EH (cell line): ENCODE data around the gene SLC17A9.
A peak's percentile ranks its signal among the peaks of the same experiment; 100 is the strongest.

Experiments
- DNase-seq: peaks from one replicate; pipeline ENCODE4 v3.0.0-alpha.2; 2015; ENCODE audit warnings: low read depth

The SLC17A9 gene, protein sequence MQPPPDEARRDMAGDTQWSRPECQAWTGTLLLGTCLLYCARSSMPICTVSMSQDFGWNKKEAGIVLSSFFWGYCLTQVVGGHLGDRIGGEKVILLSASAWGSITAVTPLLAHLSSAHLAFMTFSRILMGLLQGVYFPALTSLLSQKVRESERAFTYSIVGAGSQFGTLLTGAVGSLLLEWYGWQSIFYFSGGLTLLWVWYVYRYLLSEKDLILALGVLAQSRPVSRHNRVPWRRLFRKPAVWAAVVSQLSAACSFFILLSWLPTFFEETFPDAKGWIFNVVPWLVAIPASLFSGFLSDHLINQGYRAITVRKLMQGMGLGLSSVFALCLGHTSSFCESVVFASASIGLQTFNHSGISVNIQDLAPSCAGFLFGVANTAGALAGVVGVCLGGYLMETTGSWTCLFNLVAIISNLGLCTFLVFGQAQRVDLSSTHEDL

DNA sequence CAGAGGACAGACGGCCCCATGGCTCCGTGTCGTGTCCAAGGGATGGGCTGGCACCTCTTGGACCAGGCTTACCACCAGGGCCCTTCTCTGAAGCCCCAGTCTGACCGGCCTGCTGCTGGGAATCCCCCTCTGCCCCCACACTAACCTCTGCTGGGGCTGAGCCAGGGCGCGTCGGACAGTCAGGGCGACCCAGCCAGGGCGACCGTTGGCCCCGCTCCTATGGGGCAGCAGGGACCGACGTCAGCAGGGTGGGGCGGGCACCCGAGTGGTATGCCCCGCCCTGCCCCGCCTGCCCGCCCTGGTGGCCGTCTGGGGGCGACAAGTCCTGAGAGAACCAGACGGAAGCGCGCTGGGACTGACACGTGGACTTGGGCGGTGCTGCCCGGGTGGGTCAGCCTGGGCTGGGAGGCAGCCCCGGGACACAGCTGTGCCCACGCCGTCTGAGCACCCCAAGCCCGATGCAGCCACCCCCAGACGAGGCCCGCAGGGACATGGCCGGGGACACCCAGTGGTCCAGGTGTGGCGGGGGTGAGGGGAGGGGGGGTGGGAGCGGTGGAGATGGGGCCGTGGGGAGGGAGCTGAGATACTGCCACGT, at the start of gene SLC17A9:
Gene SLC17A9, plus strand, starts transcription at position 337 of the 595 bp plus-strand sequence. Its CDS starts 122 bp downstream, at position 459.
- peak; percentile 89 for DNase-seq

DNA sequence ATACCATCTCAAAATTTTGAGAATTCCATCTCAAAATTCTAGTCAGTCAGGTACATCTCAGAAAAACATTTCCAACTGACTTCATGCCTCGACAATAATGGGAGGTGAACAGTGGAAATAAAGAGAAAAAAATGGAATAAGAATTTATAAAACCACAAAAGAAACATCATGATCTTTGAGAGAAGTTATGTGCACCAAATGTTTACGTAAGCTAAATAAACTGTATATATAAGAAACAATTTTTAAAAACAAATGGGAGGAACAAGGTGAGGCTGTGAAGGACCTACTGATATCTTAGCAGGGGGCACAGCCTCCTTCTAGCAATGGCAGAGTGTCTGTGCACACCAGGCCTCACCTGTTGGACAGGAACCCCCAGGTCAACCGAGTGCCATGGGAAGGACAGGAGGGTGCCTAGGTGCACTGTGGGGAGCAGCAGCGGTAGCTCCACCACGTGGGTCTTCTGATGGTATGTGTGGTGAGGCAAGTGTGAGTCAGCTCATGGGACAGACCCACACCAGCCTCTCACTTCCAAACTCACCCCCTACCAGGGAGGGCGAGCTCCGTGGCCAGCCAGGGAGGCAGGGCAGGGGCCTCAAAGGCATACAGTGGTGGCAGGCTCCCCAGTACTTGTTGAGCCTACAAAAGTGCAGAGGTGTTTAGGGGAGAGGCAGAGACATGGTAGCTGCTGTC, 49.4 kb upstream of the SLC17A9 start:
- DNase-seq, result peak; percentile 35

DNA sequence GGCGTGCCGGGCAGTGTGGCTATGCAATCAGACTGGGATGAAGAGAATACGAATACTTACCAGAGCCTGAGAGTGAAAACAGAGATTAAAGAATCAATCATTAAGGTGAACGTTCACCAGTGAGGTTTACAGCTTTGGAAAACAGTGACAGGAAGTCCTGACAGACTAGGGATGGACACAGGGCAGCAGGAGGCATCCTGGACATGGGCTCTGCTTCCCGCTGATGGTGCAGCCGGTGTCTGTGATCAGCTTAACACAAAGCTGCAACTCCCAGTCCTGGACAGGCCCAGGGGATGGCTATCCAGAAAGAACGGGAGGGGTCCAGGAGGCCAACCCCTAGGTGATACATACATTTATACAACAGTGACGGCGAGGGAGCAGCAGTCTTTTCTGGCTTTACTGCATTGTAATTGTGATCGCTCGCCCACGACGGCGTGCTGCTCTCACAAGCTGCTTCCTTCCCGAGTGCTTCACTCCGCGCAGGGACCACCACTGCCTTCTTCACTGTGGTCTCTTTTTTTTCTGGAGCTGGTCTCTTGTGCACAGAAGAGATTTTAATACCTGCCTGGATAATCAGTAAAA, 46.9 kb upstream of the SLC17A9 start:
- no peak for DNase-seq

DNA sequence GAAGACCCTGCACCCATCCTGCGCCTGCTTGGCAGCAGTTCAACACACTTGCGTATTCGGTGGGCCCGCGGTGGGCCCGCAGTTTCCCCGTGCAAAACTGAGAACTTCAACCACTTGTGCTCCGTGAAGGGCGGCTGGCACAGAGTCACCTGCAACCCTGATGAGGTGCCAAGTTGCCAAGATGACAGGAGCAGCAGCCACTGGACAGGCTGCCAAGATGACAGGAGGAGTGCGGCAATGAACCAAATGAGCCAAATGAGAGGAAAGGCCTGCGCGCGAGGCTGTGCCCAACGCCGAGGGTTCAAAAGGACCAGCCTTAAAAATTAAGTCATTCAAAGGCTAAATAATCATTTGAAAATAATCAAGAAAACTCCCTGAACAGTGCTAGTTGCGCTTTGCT, 46.3 kb upstream of the SLC17A9 start:
- DNase-seq, result no peak

DNA sequence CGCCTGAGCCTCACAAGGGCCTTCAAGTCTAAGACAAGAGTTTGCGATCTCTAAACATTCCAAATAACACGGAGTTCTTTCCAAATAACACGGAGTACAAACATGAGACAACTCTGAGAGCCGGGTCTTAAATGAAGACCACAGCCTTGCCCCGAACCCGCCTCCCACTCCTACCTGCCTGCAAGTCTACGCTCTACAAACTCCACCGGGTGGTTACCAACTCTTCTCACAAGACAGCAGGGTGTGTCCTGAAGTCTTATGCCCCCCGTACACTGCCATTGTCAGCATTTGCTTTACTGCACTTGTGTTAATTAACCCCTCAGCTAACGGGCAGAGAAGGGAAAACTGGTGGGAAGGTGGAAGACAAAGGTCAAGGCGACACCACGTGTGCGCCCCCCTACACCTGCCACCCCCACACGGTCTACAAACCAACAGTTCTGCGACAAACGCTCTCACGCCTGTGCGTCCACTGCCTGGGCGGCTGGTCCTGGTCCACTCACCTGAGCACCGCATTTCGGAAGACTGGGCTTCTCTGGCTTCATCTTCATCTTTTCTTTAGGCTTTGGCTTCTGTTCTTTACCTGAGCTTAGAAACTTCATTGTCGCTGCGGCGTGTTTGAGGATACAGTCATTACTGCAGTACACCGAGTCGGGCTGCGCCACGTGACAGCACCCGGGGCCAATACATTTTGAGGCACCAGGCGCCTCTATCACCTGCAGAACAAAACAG, 45.7 kb upstream of the SLC17A9 start:
- no peak for DNase-seq

DNA sequence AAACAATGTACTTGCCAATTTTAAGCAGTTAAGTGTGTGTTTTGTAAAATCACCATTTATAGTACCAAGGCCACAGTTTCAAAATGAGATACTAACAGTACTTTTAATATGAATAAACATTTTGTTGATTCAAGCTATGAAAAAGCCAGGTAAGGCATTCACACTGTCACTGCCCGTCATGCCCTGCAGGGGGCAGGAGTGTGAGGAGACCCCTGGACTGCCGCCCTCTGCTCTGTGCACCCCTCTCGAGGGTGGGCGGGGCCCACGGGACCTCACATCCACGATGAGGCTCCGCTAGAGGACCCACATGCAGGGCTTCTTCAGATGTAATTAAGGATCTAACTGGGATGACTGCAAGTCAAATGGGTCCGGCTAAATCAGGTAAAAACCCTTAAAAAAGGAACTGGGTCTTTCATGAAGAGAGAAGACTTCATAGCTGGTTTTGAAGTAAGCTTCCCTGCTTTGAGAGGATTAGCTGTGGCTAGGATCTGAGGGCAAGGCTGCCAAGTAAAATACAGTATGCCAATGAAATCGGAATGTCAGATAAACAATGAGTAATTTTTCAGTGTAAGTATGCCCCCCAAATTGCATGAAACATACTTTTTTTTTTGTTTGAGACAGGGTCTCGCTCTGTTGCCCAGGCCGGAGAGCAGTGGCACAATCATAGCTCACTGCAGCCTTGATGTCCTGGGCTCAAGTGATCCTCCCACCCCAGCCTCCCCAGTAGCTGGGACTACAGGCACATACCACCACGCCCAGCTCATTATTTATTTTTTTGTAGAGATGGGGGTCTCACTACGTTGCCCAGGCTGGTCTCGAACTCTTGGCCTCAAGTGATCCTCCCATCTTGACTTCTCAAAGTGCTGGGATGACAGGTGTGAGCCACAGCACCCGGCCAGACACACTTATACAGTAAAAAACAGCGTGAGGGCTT, 44.9 kb upstream of the SLC17A9 start:
- peak; percentile 45 for DNase-seq

DNA sequence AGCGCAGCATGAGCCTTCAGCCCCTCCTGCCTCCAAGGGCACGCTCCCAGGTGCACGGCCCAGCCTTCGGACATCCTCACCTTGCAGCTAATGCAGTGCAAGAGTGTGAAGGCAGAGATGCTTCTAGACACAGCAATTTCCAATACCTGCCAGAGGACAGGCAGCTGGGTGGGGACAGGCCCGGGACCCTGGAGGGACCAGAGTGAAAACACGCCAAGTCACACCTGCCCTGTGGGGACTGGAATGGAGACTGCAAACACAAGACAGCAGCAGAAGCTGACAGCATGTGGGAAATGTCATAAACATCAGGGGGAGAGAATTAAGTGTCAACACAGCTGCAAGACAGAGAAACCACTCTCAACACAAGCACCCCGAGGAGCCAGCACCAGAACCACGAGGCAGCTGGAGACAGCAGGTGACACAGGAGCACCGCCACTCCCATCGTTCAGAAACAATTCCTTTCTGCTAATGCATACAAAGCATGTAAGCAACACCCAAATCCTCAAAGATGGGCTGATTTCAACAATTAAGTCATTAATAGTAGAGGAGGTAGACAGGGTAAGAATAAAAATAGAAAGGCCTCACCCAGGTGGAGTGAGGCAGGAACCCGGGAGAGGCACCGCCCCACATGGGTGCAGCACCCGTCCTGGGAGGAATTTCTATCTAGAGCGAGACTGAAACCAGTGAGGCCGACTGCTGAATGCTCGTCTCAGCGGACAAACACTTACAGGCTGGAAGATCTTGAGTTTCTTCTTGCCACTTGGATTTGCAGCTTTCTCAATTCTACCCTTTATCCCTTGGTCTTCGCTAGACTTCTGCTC, 43.3 kb upstream of the SLC17A9 start:
- DNase-seq, result no peak

DNA sequence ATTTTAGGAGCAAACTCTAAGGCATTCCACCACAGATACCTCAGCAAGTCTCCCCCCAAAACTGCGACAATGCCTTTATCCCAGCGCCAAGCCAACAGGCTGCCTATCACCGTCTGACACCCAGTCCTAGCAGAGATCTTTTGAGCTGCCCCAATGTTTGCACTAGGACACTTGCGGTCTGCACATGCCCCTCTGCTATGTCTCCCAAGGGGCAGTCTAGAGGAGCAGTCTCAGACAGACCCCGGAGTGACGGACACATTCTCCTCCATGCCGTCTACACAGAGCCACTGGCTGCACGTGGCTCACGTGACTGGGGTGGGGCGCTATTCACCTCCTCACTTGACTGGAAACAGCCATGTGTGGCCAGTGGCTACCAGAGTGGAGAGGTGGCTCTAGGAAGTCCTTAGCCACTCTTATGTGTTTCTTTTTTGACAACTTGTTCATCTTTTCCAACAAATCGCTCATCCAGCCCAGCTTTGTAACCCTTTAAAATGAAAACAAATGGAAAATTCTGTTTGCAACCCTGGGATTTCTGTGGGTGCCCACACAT, 42.2 kb upstream of the SLC17A9 start:
- no peak for DNase-seq

DNA sequence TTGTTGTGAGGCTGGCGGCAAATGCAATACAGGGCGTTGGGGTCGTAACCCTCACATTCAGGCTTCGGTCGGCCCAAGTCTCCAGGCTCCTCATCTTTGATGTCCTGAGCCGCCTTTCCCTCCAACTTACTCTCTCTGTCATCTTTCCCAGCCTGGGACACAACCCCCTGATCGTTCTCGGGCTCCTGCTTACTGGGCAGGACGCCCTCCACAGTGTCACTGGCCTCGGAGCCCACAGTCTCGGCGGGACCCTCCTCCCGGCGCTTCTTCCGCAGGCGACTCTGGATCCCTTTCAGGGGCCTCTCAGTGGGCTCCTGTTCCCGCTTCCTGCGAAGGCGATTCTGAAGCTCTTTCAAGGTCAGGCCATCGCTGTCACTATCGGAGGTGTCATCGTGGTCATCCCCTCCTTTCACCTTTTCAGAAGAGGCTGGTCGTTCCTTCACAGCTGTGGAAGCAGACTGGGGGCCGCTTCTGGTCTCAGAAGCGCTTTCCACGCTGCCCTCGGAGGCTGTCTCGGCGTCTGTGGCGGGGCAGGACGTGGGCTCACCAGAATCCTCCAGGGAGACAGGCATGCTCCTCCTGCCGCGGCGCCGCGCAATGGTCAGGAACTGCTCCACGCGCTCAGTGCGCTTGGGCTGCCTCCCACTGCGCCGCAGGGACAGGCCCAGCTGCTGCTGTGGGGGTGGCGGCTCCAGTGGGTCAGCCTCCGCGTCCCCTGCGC, 41.6 kb upstream of the SLC17A9 start:
- DNase-seq, result no peak

DNA sequence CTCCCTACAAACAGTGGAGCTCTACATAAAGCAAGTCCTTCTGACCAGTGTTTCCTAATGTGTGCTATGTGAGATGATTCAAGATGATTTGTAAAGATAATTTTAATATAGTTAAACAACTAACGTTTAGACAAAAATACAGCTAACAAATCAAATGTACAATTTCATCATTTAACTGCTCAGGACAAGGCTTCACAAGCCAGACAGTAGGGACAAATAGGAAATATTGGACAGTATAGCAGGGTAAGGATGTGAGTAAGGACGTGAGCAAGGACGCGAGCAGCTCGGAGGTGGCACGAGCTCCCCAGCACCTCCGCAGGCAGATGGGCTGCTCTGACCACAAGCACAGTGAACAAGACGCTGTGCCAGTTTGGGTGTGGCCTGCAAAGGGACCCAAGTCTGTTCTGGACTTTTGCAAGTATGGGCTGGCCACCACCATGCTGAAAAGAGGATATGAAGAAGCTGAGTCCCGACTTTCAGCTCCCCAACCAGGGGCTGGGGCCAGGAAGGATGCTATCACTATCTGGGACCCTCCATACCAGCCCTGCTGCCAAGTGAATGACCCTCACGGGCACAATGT, 40.7 kb upstream of the SLC17A9 start:
- DNase-seq, result no peak

DNA sequence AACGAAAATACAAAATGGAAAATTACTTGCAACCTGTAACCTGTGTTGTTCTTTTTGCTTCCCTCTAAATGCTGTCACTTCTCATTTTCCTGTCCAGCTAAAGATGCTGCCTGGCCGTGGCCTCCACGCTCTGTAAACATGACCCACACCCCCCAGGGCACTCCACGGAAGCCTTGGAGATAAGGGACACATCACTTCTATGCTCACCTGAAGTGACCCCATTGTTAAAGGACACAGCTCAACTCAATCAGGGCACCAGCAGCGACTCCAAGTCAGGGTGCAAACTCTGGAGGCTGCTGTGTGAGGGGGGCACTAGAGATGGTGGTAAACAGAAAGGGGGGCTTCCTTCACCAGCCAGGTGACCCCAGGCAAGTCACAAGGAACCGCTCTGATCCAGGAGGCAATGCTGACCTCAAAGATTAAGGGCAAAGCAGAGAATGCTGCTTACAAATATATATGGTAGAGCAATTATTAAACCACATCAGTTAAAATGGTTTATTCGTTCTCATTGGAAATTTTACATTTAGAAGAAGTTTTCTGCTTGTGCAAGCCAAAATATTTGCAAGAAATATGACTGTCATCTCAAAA, 39.4 kb upstream of the SLC17A9 start:
- DNase-seq, result no peak

DNA sequence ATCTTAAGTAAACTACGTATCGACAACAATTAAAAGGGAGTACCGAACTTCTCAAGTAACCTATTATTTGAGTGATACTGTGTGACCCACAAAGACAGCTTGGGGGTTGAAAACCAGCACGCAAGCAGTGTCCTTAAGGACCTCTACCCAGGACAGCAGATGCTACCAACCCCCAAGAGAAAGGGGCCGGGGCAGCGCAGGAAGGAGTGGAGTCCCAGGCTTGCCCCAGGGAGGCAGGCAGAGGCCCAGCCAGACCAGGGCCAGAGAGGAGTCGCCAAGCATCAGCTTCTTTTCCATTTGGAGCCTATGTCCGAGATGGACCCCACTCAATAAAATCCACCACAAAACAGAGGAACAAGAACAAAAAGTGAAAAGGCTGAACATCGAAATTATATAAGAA, 38.1 kb upstream of the SLC17A9 start:
- DNase-seq, result no peak

DNA sequence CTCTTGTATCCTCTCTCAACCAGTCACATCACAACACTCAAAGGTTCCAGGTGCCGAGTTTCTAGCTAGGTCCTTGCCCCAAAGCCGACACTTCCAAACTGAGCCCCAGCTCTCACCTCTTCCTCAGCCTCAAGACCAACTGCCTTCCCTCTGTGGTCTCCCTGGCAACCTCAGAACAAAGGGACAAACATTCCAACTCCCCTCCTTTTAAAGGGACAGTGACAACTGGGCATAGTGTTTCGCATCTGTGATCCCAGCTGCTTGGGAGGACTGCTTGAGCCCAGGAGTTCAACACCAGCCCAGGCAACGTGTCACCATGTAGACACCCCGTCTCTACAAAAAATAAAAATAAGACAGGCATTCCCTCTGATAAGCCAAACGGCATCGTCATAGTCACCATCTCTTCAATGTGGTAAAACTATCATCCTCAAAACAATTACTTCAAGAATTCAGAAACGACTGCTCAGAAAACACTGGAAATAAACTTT, 37.5 kb upstream of the SLC17A9 start:
- DNase-seq, result peak; percentile 59

DNA sequence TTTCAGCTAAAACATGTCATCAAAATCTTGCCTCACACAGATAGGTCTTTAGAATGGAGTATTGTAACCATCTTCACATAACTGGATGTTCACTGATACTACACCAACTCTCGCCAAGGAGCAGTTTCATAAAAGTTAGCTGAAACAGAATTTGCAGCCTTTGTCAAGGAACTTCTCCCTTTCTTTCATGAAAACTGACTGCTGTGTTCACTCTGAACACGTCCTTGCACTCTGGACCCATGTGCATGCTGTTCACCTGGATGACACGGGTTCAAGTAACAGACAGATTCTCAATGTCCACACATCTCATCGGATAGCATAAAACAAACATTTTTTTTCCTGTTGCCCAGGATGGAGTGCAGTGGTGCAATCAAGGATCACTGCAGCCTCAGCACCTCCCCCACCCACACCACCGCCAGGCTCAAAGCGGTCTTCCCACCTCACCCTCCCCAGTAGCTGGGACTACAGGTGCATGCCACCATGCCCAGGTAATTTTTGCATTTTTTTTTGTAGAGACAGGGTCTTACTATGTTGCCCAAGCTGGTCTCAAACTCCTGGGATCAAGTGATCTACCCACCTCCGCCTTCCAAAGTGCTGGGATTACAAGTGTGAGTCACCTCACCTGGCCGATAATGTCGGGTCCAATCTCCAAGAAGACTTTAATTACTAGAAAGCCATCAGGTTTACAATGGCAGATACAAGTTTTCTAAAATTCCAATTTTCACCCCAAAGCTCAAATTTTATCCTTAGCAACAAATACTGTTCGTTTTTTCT, 35.6 kb upstream of the SLC17A9 start:
- DNase-seq, result no peak

DNA sequence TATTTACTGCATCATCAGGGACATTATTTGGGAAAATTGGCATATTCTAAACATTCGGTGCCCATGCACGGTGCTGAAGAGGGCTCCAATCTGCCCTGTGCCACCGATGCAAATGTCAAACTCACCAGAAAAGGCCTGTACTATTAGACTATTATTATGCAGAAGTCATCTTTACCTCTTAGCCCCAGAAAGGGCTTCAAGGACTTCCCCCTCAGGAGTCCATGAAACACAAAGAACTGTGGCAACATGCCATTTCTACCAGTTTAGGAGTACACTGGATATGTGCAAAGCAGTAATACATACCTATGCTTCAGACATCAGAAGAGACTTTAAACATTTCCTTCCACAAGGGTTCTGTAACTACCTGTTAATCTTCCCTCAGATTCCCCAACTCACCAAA, 34.8 kb upstream of the SLC17A9 start:
- no peak for DNase-seq

DNA sequence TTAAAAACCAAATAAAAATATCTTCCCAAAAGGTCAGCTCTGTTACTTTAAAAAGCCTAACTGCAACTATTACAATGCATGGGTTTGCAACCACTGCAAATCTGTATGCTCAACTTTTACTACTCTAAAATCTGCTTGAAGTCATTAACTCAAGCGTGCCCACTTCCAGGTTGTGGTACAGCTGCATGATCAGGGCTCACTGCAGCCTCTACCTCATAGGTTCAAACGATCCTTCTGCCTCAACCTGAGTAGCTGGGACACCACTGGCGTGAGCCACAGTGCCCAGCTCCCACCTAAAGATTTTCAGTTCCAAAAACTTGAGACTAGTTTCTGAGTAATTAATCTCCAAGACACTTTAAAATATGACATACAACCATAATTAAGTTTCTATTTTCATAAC, 34.4 kb upstream of the SLC17A9 start:
- no peak for DNase-seq

DNA sequence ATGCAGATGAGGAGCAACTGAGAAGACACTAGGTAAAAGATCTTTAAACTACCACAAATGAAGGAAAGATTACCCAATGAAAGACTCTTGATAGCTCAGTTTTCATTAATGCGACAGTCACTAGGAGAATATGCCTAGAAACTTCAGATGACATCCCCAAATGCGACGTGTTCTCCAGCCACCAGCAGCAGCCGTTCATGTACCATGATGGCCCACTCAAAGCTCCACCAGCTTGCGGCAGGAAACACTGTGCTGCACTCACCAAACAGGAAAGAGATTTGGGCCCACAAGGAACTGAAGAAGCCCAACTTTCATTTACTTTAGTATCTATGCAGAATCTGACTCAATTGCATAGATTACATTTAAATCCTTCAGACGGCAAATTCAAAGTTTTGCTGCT, 33.7 kb upstream of the SLC17A9 start:
- no peak for DNase-seq
